Thyroid gland (tissue), 4 donors: ENCODE measurements around the gene RPL7A. TPM values are rescaled to one million over a fixed set of nuclear protein-coding genes. Genes with fewer than 3 reads are reported as not detected.
"Not testable (repeated sequence)": the region's sequence is repeated elsewhere in the genome, so short reads cannot be mapped to it uniquely, and the experiment has no call there.

Experiments used
- DNase-seq, 2 donors: peaks; one replicate each; pipeline ENCODE4 v3.0.0-alpha.2; 2019
- H3K27ac ChIP-seq, 3 donors: fragments of 200-600 bp; sonication (generic); 1 replicate in 2 of 3; 2 replicates in 1 of 3; pipeline ENCODE4 v1.5.1; 2016 to 2019; ENCODE audit warnings: mild to moderate bottlenecking in 1 of 3, moderate library complexity in 1 of 3
- H3K27me3 ChIP-seq: fragments of 200-600 bp; sonication (generic); one replicate; pipeline ENCODE4 v1.5.1; 2019
- H3K36me3 ChIP-seq, 2 donors: fragments of 200-600 bp; sonication (generic); one replicate each; pipeline ENCODE4 v1.5.1; 2016 to 2019
- H3K4me1 ChIP-seq, 2 donors: fragments of 200-600 bp; sonication (generic); one replicate each; pipeline ENCODE4 v1.5.1; 2017 to 2019
- H3K4me3 ChIP-seq, 3 donors: fragments of 200-600 bp; sonication (generic); replicated peaks in 1 of 3; 1 replicate in 2 of 3; 2 replicates in 1 of 3; pipeline ENCODE4 v1.5.1; 2016; ENCODE audit warnings: mild to moderate bottlenecking in 1 of 3
- H3K9me3 ChIP-seq: fragments of 200-600 bp; sonication (generic); one replicate; pipeline ENCODE4 v1.5.1; 2017
- POLR2A ChIP-seq, 2 donors: fragments of 450-650 bp; IDR thresholded peaks; one replicate each; pipeline ENCODE4 v1.6.1; 2017; ENCODE audit warnings: antibody characterized with exemption in 2 of 2, mild to moderate bottlenecking in 2 of 2, moderate library complexity in 1 of 2
- WGBS, 2 donors: methylation state at CpG; one replicate each; pipeline ENCODE4 v1.1.5; 2017; 5-methylcytosine and 5-hydroxymethylcytosine counted together
- intact Hi-C: fragments of 100-400 bp; cut with DNase I; formaldehyde crosslinking; loops from one replicate; pipeline ENCODE4 v1.15.1; 2023
- total RNA-seq, 4 donors: library from RNA; depleted of rRNA; stranded (reverse); fragments of >200 nt; gene quantifications; one replicate each; pipeline ENCODE4 v1.2.3, GENCODE V29; 2016
- TF ChIP-seq, protein P1 (sequence below), 6 experiments: fragments of 200-600 bp in 3 of 6; fragments of 450-650 bp in 3 of 6; sonication (generic) in 3 of 6; IDR thresholded peaks; one replicate each; pipeline ENCODE4 v1.5.1; 2016 to 2019; ENCODE audit warnings: antibody characterized with exemption in 6 of 6, mild to moderate bottlenecking in 2 of 6, inconsistent platforms in 1 of 6, moderate library complexity in 1 of 6

RPL7A gene
- total RNA-seq, 4 donors from 2014 or later: 1,394 to 2,407 (median 1,585) TPM

DNA sequence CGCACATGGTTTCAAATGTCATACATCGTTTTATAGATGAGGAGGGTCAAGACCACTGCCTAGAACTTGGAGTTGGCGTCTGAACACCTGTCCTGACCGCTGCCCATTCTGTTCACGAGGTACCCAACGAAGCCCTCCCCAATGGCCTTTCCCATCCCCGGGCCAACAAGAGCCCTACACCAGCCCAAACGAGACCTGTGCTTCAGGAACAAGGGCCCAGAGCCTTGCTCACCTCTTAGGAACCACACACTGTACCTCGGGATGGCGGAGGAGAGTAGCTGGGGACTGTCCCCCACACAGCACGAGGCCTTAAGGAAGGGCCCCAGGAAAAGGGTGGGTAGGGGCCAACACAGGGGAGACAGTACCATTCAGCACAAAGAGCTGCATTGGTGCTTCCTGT, 15.0 kb upstream of the RPL7A start:
- Histone ChIP-seq H3K36me3 (peaks cover 39 to 40% of the 10 kb centered on the region in 2 donors), H3K9me3 (no peaks in the 10 kb centered on the region), H3K4me3 (no peak overlapping the region), H3K27me3 (no peaks in the 10 kb centered on the region), H3K27ac (no peak overlapping the region), H3K4me1 (peaks cover 16 to 27% of the 10 kb centered on the region in 2 donors)
- WGBS, 2 donors: 94 to 98% methylated on average over 9 to 11 of the region's 11 CpGs
- no peak for DNase-seq
- TF ChIP-seq, protein P1, sequence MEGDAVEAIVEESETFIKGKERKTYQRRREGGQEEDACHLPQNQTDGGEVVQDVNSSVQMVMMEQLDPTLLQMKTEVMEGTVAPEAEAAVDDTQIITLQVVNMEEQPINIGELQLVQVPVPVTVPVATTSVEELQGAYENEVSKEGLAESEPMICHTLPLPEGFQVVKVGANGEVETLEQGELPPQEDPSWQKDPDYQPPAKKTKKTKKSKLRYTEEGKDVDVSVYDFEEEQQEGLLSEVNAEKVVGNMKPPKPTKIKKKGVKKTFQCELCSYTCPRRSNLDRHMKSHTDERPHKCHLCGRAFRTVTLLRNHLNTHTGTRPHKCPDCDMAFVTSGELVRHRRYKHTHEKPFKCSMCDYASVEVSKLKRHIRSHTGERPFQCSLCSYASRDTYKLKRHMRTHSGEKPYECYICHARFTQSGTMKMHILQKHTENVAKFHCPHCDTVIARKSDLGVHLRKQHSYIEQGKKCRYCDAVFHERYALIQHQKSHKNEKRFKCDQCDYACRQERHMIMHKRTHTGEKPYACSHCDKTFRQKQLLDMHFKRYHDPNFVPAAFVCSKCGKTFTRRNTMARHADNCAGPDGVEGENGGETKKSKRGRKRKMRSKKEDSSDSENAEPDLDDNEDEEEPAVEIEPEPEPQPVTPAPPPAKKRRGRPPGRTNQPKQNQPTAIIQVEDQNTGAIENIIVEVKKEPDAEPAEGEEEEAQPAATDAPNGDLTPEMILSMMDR (IDR thresholded peaks at IDR 0.05): no peak
- TF ChIP-seq POLR2A (IDR thresholded peaks at IDR 0.05): no peak
- intact Hi-C loops: loop anchor here (5.0 kb wide), 1 partner anchor 146 kb away; no protein-coding TSS in a partner anchor

DNA sequence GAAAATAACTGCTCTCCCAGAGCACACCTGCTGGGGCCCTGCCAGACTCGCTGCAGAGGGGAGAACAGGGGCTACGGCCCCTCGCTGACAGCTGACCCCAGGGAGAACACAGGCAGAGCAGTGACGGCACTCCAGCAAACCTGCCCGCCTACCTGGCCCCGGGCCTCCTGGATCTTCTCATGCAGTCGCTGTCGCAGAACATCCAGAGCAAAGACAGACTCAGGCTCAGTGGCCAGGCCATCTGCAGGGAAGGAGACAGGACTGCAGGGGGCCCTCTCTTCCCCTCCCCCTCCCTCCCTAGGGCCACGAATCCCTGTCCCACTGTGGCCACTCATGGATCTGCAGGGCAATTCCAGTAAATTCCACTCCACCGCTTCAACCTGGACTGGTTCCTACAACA, 14.5 kb upstream of the RPL7A start:
- WGBS, 2 donors: 80 to 97% methylated on average over 5 to 8 of the region's 10 CpGs
- TF ChIP-seq, protein P1 (IDR thresholded peaks at IDR 0.05): no peak
- no peak for TF ChIP-seq POLR2A (IDR thresholded peaks at IDR 0.05)
- Histone ChIP-seq H3K27me3 (no peaks in the 10 kb centered on the region), H3K9me3 (no peaks in the 10 kb centered on the region), H3K4me3 (no peak overlapping the region), H3K27ac (no peak overlapping the region), H3K36me3 (peaks cover 39 to 40% of the 10 kb centered on the region in 2 donors), H3K4me1 (peaks cover 16 to 22% of the 10 kb centered on the region in 2 donors)
- intact Hi-C loops: loop anchor here (5.0 kb wide), 1 partner anchor 146 kb away; no protein-coding TSS in a partner anchor
- DNase-seq: no peak

DNA sequence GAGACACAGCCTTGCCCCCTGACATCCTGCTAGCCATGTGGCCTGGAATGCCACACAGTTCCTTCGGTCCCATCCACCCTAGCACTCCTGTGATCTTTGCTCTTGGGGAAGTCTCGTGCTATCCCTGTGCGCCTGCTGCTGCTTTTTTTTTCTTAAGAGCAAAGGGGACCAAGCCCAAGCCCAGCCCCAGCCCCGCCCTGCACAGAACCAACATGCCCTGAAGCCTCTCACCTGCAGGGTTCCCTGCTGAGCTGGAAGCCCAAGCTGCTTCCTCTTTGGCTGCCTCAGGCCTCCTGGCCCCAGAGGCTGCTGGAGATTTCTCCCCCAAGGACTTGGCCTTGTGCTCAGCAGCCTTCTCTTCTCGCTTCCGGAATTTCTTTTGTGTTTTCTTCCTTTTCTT, 13.9 kb upstream of the RPL7A start:
- DNase-seq: no peak
- no peak for TF ChIP-seq POLR2A (IDR thresholded peaks at IDR 0.05)
- TF ChIP-seq, protein P1 (IDR thresholded peaks at IDR 0.05): no peak
- Histone ChIP-seq H3K4me1 (peaks cover 16 to 21% of the 10 kb centered on the region in 2 donors), H3K9me3 (no peaks in the 10 kb centered on the region), H3K27me3 (no peaks in the 10 kb centered on the region), H3K36me3 (peaks cover 39 to 40% of the 10 kb centered on the region in 2 donors), H3K4me3 (no peak overlapping the region), H3K27ac (no peak overlapping the region)
- intact Hi-C loops: loop anchor here (5.0 kb wide), 1 partner anchor 147 kb away; no protein-coding TSS in a partner anchor
- WGBS, 2 donors: 94 to 97% methylated on average over 6 of the region's 6 CpGs

DNA sequence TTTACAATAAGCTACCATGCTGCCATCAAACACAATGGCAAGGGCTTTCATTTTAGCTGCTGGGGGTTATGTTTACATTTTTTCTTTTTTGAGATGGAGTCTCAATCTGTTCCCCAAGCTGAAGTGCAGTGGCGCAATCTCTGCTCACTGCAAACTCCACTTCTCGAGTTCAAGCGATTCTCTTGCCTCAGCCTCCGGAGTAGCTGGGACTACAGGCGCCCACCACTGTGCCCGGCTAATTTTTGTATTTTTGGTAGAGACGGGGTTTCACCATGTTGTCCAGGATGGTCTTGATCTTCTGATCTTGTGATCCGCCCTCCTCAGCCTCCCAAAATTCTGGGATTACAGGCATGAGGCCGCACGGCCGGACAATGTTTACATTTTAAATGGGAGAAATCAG, 13.1 kb upstream of the RPL7A start:
- not testable (repeated sequence) for H3K9me3 ChIP-seq, H3K27me3 ChIP-seq, DNase-seq, H3K27ac ChIP-seq
- 82% methylated on average over 11 of the region's 11 CpGs for WGBS, 2 donors
- intact Hi-C loops: loop anchor here (5.0 kb wide), 2 partner anchors 42 to 148 kb away; partner anchors contain the start of genes STKLD1 and SURF4
- Histone ChIP-seq H3K4me1 (peaks cover 16 to 21% of the 10 kb centered on the region in 2 donors), H3K4me3 (peak overlapping the region in 1 of 3 donors; percentile 90), H3K36me3 (peaks cover 39 to 44% of the 10 kb centered on the region in 2 donors)

DNA sequence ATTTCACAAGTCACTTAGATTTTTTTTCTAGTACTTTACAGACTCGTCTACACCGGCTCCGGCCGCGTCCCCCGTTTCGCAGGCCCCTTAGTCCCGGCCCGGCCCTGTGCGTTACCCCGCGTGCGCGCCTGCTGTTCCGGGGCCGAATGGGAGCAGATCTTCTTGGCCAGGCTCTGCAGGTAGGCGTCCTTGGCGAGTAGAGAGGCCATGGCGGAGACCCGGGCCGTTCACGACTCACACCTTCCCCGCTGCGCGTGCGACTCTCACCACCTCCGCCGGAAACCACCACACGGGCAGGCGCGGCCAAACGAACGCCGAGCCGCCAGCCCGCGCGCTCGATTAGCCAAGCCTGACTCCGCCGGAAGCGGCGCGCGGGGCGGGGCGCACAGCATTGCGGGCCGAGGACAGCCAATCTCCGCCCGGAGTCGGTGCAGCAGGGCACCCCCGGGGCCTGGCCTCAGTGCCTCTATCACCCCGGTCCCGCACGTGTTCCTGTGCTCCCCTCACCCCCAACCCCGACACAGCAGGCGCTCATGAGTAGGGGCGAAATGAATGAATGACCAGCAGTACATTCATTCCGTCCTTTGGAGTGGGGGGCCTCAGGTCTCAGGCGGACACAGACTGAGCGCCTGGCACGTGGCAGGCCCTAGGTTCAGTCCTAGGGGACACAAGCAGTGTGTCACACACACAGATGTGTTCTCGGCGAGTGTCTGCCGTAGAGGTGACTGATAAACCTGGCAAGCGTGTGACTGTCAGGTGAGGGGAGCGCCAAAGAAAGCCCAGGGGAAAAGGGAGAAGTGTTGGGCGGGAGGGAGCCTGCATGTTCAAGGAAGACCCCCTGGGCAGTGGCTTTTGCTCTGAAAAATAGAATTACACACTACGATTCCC, 11.8 kb upstream of the RPL7A start, which contains the start of gene SURF6:
Gene SURF6, minus strand, starts transcription at position 265 of the 888 bp plus-strand sequence. Its CDS starts 56 bp downstream, at position 209.
- Histone ChIP-seq H3K9me3 (no peaks in the 10 kb centered on the region), H3K27ac (peak within 1 kb of the TSS in 2 of 3 donors; percentile 50 to 71), H3K27me3 (no peaks in the 10 kb centered on the region), H3K4me3 (peak within 1 kb of the TSS; percentile 81 to 91 (median 90)), H3K4me1 (peaks cover 16 to 21% of the 10 kb centered on the region in 2 donors), H3K36me3 (peaks cover 33 to 40% of the 10 kb centered on the region in 2 donors)
- intact Hi-C loops: loop anchor here (5.0 kb wide), 1 partner anchor 41 kb away; the partner anchor contains the start of genes STKLD1 and SURF4
- peak in 1 of 2 donors; percentile 71 for TF ChIP-seq POLR2A (IDR thresholded peaks at IDR 0.05)
- TF ChIP-seq, protein P1 (IDR thresholded peaks at IDR 0.05): peak in 1 of 6 experiments; percentile 31
- WGBS, 2 donors: 2 to 5% methylated on average over 48 to 54 of the region's 70 CpGs
- peak; percentile 88 to 92 for DNase-seq
